C1 segment of cervical spinal cord (tissue), 14 donors: ENCODE measurements around the gene HOGA1.

Source experiments
- DNase-seq, 14 donors: peaks; one replicate each; lab custom pipeline; 2025; lab: John Stamatoyannopoulos, UW

The HOGA1 gene

GRCh38 chr10:97584060-97584797, at the start of gene HOGA1:
Gene HOGA1, plus strand, starts transcription at chr10:97584389. Its CDS starts 315 bp downstream, at chr10:97584704.
- DNase-seq, result peak; percentile 26 to 100 (median 86)

GRCh38 chr10:97534746-97535367, 49.3 kb upstream of the HOGA1 start:
- DNase-seq, result peak in 10 of 14 donors; percentile 12 to 74 (median 40)

- no peak for DNase-seq
Observed at GRCh38 chr10:97537186-97537869, 46.9 kb upstream of the HOGA1 start.

GRCh38 chr10:97538411-97538810, 45.8 kb upstream of the HOGA1 start:
- DNase-seq, result no peak

GRCh38 chr10:97538839-97539238, 45.4 kb upstream of the HOGA1 start:
- no peak for DNase-seq

GRCh38 chr10:97539523-97540200, 44.5 kb upstream of the HOGA1 start:
- DNase-seq, result no peak

GRCh38 chr10:97540669-97541500, 43.3 kb upstream of the HOGA1 start:
- DNase-seq, result peak in 2 of 14 donors; percentile 3 to 55

- peak in 10 of 14 donors; percentile 30 to 83 (median 52) for DNase-seq
Observed at GRCh38 chr10:97542169-97543024, 41.8 kb upstream of the HOGA1 start.

- DNase-seq, result peak in 11 of 14 donors; percentile 51 to 94 (median 71)
Observed at GRCh38 chr10:97543025-97543546, 41.1 kb upstream of the HOGA1 start.

GRCh38 chr10:97546456-97547270, 37.5 kb upstream of the HOGA1 start:
- no peak for DNase-seq

- no peak for DNase-seq
Observed at GRCh38 chr10:97547271-97547600, 37.0 kb upstream of the HOGA1 start.

GRCh38 chr10:97547962-97548361, 36.2 kb upstream of the HOGA1 start:
- DNase-seq, result no peak

GRCh38 chr10:97548828-97549455, 35.2 kb upstream of the HOGA1 start:
- no peak for DNase-seq

GRCh38 chr10:97549587-97550322, 34.4 kb upstream of the HOGA1 start:
- peak in 9 of 14 donors; percentile 34 to 79 (median 58) for DNase-seq

- DNase-seq, result no peak
Observed at GRCh38 chr10:97550336-97551149, 33.6 kb upstream of the HOGA1 start.

GRCh38 chr10:97551271-97551670, 32.9 kb upstream of the HOGA1 start:
- no peak for DNase-seq

- peak in 9 of 14 donors; percentile 6 to 73 (median 35) for DNase-seq
Observed at GRCh38 chr10:97553575-97554031, 30.6 kb upstream of the HOGA1 start.
